Rectal smooth muscle tissue (tissue), 1 donor: Measurements from ENCODE around the gene SYP.

Experiments used
- H3K27ac ChIP-seq: one replicate; pipeline ENCODE4 v1.7.0; 2013; ENCODE audit warnings: low read depth, low read length, inconsistent platforms
- H3K27me3 ChIP-seq: one replicate; pipeline ENCODE4 v1.7.0; 2013; ENCODE audit warnings: low read length; ENCODE audit not compliant: control insufficient read depth, insufficient read depth
- H3K36me3 ChIP-seq: one replicate; pipeline ENCODE4 v1.7.0; 2013; ENCODE audit warnings: low read length; ENCODE audit not compliant: control insufficient read depth, insufficient read depth
- H3K4me1 ChIP-seq: one replicate; pipeline ENCODE4 v1.7.0; 2013; ENCODE audit warnings: low read length; ENCODE audit not compliant: control insufficient read depth, insufficient read depth
- H3K4me3 ChIP-seq: one replicate; pipeline ENCODE4 v1.7.0; 2013; ENCODE audit warnings: low read length
- H3K9ac ChIP-seq: one replicate; pipeline ENCODE4 v1.7.0; 2013; ENCODE audit warnings: low read length

SYP gene

GRCh38 chrX:49197543-49198087 is 2.4 kb downstream of the SYP start:
- H3K36me3 ChIP-seq = no peaks in the 10 kb centered on the region
- H3K4me3 ChIP-seq = no peak overlapping the region
- no peaks in the 10 kb centered on the region for H3K27me3 ChIP-seq
- H3K27ac ChIP-seq = no peak overlapping the region
- no peaks in the 10 kb centered on the region for H3K4me1 ChIP-seq
- H3K9ac ChIP-seq = no peak overlapping the region

GRCh38 chrX:49193542-49193964 is 6.4 kb downstream of the SYP start:
- H3K4me1 ChIP-seq = no peaks in the 10 kb centered on the region
- no peak overlapping the region for H3K4me3 ChIP-seq
- H3K9ac ChIP-seq = no peak overlapping the region
- H3K27ac ChIP-seq = no peak overlapping the region
- H3K36me3 ChIP-seq = no peaks in the 10 kb centered on the region
- no peaks in the 10 kb centered on the region for H3K27me3 ChIP-seq

- no peaks in the 10 kb centered on the region for H3K27me3 ChIP-seq
These were observed 7.2 kb downstream of the SYP start for GRCh38 chrX:49192722-49193328.

DNA sequence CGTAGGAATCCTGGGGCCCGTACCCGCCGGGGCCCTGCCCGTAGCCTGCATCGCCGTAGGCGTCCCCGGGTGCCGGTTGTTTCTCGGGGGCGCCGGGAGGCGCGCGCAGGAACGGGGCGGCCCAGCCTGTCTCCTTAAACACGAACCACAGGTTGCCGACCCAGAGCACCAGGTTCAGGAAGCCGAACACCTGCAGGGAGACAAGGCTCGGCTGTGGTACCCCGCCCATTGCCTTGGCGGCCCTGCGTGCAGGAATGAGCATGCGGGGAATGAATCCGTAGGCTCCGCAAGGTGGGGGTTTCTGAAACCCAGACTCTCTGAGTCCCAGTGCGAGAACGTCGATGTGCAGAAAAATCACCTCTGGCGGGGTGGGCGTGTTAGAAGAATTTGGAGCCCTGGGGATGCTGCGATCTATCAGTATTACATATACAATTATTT is 8.4 kb downstream of the SYP start:
- Histone ChIP-seq H3K27me3 (no peaks in the 10 kb centered on the region), H3K27ac (peak overlapping the region; percentile 86), H3K36me3 (no peaks in the 10 kb centered on the region), H3K4me3 (peak overlapping the region; percentile 75), H3K4me1 (no peaks in the 10 kb centered on the region), H3K9ac (no peak overlapping the region)

More at GRCh38 chrX:49192722-49193328, 7.2 kb downstream of the SYP start:
- Histone ChIP-seq H3K4me3 (no peak overlapping the region), H3K9ac (no peak overlapping the region), H3K27ac (no peak overlapping the region), H3K4me1 (no peaks in the 10 kb centered on the region), H3K36me3 (no peaks in the 10 kb centered on the region)

GRCh38 chrX:49190821-49191573 is 9.0 kb downstream of the SYP start:
- Histone ChIP-seq H3K4me1 (no peaks in the 10 kb centered on the region), H3K36me3 (no peaks in the 10 kb centered on the region), H3K9ac (no peak overlapping the region), H3K4me3 (peak overlapping the region; percentile 75), H3K27ac (peak overlapping the region; percentile 86), H3K27me3 (no peaks in the 10 kb centered on the region)

DNA sequence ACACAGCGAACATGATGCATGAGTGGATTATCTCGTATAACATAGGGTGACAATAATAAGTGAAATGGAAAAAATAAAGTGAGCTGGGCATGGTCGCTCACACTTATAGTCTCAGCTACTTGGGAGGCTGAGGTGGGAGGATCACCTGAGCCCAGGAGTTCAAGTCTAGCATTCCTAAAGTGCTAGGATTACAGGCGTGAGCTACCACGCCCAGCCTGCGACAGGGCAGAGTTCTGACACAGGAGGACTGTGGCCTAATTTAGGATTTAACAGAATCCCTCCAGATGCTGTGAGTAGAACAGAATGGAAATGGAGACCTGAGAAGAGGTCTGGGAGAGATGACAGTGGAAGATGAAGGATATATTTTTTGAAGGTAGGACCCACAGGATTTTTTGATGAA is 10.4 kb downstream of the SYP start:
- Histone ChIP-seq H3K27ac (no peak overlapping the region), H3K4me1 (no peaks in the 10 kb centered on the region)

GRCh38 chrX:49188468-49189076 is 11.4 kb downstream of the SYP start:
- no peaks in the 10 kb centered on the region for H3K36me3 ChIP-seq
- no peaks in the 10 kb centered on the region for H3K4me1 ChIP-seq
- no peak overlapping the region for H3K4me3 ChIP-seq
- no peak overlapping the region for H3K27ac ChIP-seq
- no peak overlapping the region for H3K9ac ChIP-seq
- H3K27me3 ChIP-seq = no peaks in the 10 kb centered on the region

More for the DNA sequence above, 10.4 kb downstream of the SYP start:
- Histone ChIP-seq H3K27me3 (no peaks in the 10 kb centered on the region), H3K4me3 (no peak overlapping the region), H3K9ac (no peak overlapping the region), H3K36me3 (no peaks in the 10 kb centered on the region)

DNA sequence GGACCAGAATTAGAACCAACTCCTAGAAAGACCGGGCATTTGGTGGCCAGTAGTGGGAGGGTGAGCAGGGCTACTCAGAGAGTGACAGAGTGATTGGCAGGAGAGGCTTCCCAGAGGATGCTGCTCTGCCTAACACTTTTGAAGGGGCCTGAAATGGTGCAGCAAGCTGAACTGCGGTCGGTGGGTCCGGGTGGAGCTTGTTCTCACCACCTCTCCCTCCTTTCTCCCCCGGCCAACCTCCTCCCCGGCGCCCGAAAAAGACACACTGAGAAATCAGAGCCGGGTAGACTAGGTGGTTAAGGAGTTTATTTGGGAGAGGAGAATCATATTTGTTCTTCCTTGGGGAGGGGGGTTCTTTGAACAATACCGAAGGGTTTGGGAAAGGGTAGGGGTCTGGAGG is 12.5 kb downstream of the SYP start:
- no peak overlapping the region for H3K27ac ChIP-seq
- H3K4me3 ChIP-seq = no peak overlapping the region
- no peaks in the 10 kb centered on the region for H3K27me3 ChIP-seq

GRCh38 chrX:49187028-49187394 is 13.0 kb downstream of the SYP start:
- Histone ChIP-seq H3K27ac (peak overlapping the region; percentile 78), H3K4me3 (no peak overlapping the region), H3K4me1 (no peaks in the 10 kb centered on the region), H3K36me3 (peaks cover 4% of the 10 kb centered on the region), H3K27me3 (no peaks in the 10 kb centered on the region), H3K9ac (no peak overlapping the region)

More for the DNA sequence above, 12.5 kb downstream of the SYP start:
- Histone ChIP-seq H3K4me1 (no peaks in the 10 kb centered on the region), H3K9ac (no peak overlapping the region), H3K36me3 (peaks cover 4% of the 10 kb centered on the region)

- Histone ChIP-seq H3K4me1 (no peaks in the 10 kb centered on the region), H3K27me3 (no peaks in the 10 kb centered on the region), H3K36me3 (peaks cover 4% of the 10 kb centered on the region), H3K9ac (peak within 1 kb of the TSS; percentile 38), H3K27ac (peak within 1 kb of the TSS; percentile 78), H3K4me3 (peak within 1 kb of the TSS; percentile 59)
These were observed 13.6 kb downstream of the SYP start, which contains the start of gene PRICKLE3 for GRCh38 chrX:49186125-49187027. Gene PRICKLE3 (minus strand): TSS chrX:49186373. CDS start chrX:49186297, 76 bp downstream.

DNA sequence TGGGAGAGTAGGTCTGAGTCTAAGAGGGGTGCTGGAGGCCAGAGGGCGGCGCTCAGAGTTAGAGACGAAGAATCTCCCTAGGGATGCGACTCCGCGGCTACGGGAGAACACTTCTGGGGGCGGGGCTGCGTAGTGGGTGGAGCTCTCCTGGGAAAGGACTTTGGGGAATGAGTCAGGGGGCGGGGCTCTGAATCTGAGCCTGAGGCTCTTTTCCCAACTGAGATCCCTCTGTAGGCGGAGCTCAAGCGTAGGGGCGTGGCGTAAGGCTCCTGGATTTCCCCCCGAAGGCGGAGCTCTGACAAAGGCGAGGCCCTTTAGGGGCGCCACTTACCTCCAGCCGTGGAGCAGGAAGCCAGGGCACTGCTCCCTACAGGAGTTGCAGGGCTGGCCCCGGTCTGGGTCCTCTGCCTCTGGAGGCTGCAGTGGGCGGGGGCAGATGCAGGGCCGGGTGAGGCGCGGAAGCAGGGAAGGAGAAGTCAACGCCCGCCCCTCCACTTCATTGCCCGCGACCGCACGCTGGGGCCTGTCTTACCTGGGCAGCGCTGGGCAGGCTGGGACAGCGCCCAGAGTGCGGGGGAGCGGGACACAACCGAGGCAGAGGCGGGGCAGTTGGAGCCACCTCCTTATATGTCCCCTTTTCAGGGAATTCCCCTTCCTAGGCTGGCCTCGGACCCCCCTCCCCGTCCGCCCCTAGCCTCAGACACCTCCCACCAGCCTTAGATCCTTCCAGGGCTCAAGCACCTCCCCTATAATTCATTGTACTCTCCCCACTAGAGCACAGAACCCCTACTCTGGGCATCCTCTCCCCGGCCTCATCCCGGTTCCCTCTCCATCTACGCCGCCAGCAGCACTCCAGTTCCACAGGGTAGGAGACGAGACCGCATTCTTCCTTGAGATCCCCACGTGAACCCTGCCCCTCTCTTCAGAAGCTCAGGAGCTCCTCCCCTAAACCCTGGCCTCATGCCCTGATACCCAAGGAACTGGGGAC is 15.4 kb downstream of the SYP start:
- peak overlapping the region; percentile 52 for H3K27ac ChIP-seq
- peak overlapping the region; percentile 35 for H3K4me3 ChIP-seq
- H3K4me1 ChIP-seq = no peaks in the 10 kb centered on the region
- H3K9ac ChIP-seq = no peak overlapping the region
- peaks cover 4% of the 10 kb centered on the region for H3K36me3 ChIP-seq
- no peaks in the 10 kb centered on the region for H3K27me3 ChIP-seq
